ENCODE results near the gene S100P. TPM values are rescaled to one million over a fixed set of nuclear protein-coding genes. Genes with fewer than 3 reads are reported as not detected.

S100P gene
- total and polyA plus RNA-seq, 10 donors, result 3.5 to 162 (median 32.4) TPM

- Histone ChIP-seq H3K36me3 (no peaks in the 10 kb centered on the region), H3K27ac (no peak overlapping the region), H3K4me1 (no peaks in the 10 kb centered on the region), H3K4me3 (no peak overlapping the region), H3K9me3 (no peaks in the 10 kb centered on the region), H3K27me3 (replicated peaks in 1 of 7) (no peaks in the 10 kb centered on the region)
- TF ChIP-seq POLR2A (IDR thresholded peaks at IDR 0.05), result no peak
- TF ChIP-seq CTCF (IDR thresholded peaks at IDR 0.05 in 8 of 11, conservative IDR thresholded peaks at IDR 0.05 in 3 of 11), result no peak
- TF ChIP-seq POLR2AphosphoS5 (IDR thresholded peaks at IDR 0.05), result no peak
- intact Hi-C loops (cut with DNase I; ENCODE audit: low total_unique reads), result loop anchor here (10.0 kb wide), 1 partner anchor 444 kb away; no protein-coding TSS in a partner anchor
- 84 to 94% (median 94%) methylated on average over 8 of the region's 8 CpGs for WGBS, 5 donors
- no peak for DNase-seq
Observed at GRCh38 chr4:6740347-6740746, 46.7 kb downstream of the S100P start.

GRCh38 chr4:6742507-6742906 lies 48.8 kb downstream of the S100P start:
- 49 to 63% (median 60%) methylated on average over 2 of the region's 2 CpGs for WGBS, 5 donors
- H3K4me1 ChIP-seq, result peaks cover 0 to 12% (median 6%) of the 10 kb centered on the region in 6 donors
- no peak overlapping the region for H3K27ac ChIP-seq
- no peaks in the 10 kb centered on the region for H3K36me3 ChIP-seq
- TF ChIP-seq POLR2A (IDR thresholded peaks at IDR 0.05), result no peak
- no peak for TF ChIP-seq POLR2AphosphoS5 (IDR thresholded peaks at IDR 0.05)
- no peak for TF ChIP-seq CTCF (IDR thresholded peaks at IDR 0.05 in 8 of 11, conservative IDR thresholded peaks at IDR 0.05 in 3 of 11)
- H3K4me3 ChIP-seq, result no peak overlapping the region
- H3K27me3 ChIP-seq (replicated peaks in 1 of 7), result no peaks in the 10 kb centered on the region
- H3K9me3 ChIP-seq, result no peaks in the 10 kb centered on the region
- no peak for DNase-seq
- intact Hi-C loops (cut with DNase I; ENCODE audit: low total_unique reads), result loop anchor here (10.0 kb wide), 1 partner anchor 442 kb away; no protein-coding TSS in a partner anchor

GRCh38 chr4:6742989-6743388 lies 49.3 kb downstream of the S100P start:
- DNase-seq, result peak; percentile 62

More at GRCh38 chr4:6742989-6743388, 49.3 kb downstream of the S100P start:
- 80 to 90% (median 84%) methylated on average over 11 of the region's 11 CpGs for WGBS, 5 donors
- Histone ChIP-seq H3K27me3 (replicated peaks in 1 of 7) (no peaks in the 10 kb centered on the region), H3K9me3 (no peaks in the 10 kb centered on the region), H3K36me3 (no peaks in the 10 kb centered on the region), H3K27ac (no peak overlapping the region), H3K4me1 (peaks cover 0 to 17% (median 8%) of the 10 kb centered on the region in 6 donors), H3K4me3 (no peak overlapping the region)
- TF ChIP-seq POLR2A (IDR thresholded peaks at IDR 0.05), result no peak
- no peak for TF ChIP-seq POLR2AphosphoS5 (IDR thresholded peaks at IDR 0.05)
- TF ChIP-seq CTCF (IDR thresholded peaks at IDR 0.05 in 8 of 11, conservative IDR thresholded peaks at IDR 0.05 in 3 of 11), result no peak
- intact Hi-C loops (cut with DNase I; ENCODE audit: low total_unique reads), result loop anchor here (10.0 kb wide), 1 partner anchor 442 kb away; no protein-coding TSS in a partner anchor

Other genes with a start within 250 kb of the S100P start
- 1 to 10 TPM in 1 of 7 donors, under 1 TPM in 5, not detected in 1; 0.23 to 1.3 (median 0.47) TPM for gene PPP2R2C, start 221.3 kb upstream of the S100P start, total RNA-seq
- gene PPP2R2C, start 221.3 kb upstream of the S100P start, polyA plus RNA-seq, result under 1 TPM; 0.07 to 0.19 (median 0.14) TPM
- gene MAN2B2, start 118.7 kb upstream of the S100P start, total RNA-seq, result 10 to 100 TPM; 25.8 to 40.3 (median 34.0) TPM
- 10 to 100 TPM in 1 of 3 donors, 1 to 10 TPM in 2; 7.9 to 10.5 (median 9.0) TPM for gene MAN2B2, start 118.7 kb upstream of the S100P start, polyA plus RNA-seq
- gene MRFAP1, start 53.2 kb upstream of the S100P start, total RNA-seq, result 100 to 1,000 TPM; 181 to 265 (median 227) TPM
- 100 to 1,000 TPM; 133 to 299 (median 191) TPM for gene MRFAP1, start 53.2 kb upstream of the S100P start, polyA plus RNA-seq
- 10 to 100 TPM; 45.6 to 96.9 (median 57.1) TPM for gene MRFAP1L1, start 16.0 kb downstream of the S100P start, total RNA-seq
- gene MRFAP1L1, start 16.0 kb downstream of the S100P start, polyA plus RNA-seq, result 10 to 100 TPM; 50.6 to 74.2 (median 67.7) TPM
- 10 to 100 TPM; 13.4 to 24.2 (median 16.7) TPM for gene BLOC1S4, start 22.3 kb downstream of the S100P start, total RNA-seq
- gene BLOC1S4, start 22.3 kb downstream of the S100P start, polyA plus RNA-seq, result 10 to 100 TPM; 19.6 to 22.8 (median 20.3) TPM
- gene KIAA0232, start 88.8 kb downstream of the S100P start, total RNA-seq, result 10 to 100 TPM; 28.0 to 50.6 (median 46.7) TPM
- gene KIAA0232, start 88.8 kb downstream of the S100P start, polyA plus RNA-seq, result 1 to 10 TPM; 3.2 to 5.9 (median 3.3) TPM
- 100 to 1,000 TPM in 1 of 7 donors, 10 to 100 TPM in 6; 45.7 to 114 (median 79.2) TPM for gene TBC1D14, start 215.9 kb downstream of the S100P start, total RNA-seq
- 10 to 100 TPM; 13.7 to 24.0 (median 18.2) TPM for gene TBC1D14, start 215.9 kb downstream of the S100P start, polyA plus RNA-seq

Measured in spleen (tissue), 11 donors.